Measurements from ENCODE around the gene CNTNAP2. TPM values are rescaled to one million over a fixed set of nuclear protein-coding genes. Genes with fewer than 3 reads are reported as not detected.

CNTNAP2 gene
- polyA plus RNA-seq, 4 donors = 22.5 to 28.4 (median 26.7) TPM

GRCh38 chr7:147857152-147858140 lies 1740.8 kb downstream of the CNTNAP2 start:
- no peak for DNase-seq (ENCODE audit: low read depth in 4 of 4, low spot score in 3 of 4)

GRCh38 chr7:147858421-147858820 lies 1741.8 kb downstream of the CNTNAP2 start:
- DNase-seq (ENCODE audit: low read depth in 4 of 4, low spot score in 3 of 4) = no peak

GRCh38 chr7:147859033-147859432 lies 1742.4 kb downstream of the CNTNAP2 start:
- DNase-seq (ENCODE audit: low read depth in 4 of 4, low spot score in 3 of 4) = no peak

GRCh38 chr7:147859486-147859885 lies 1742.9 kb downstream of the CNTNAP2 start:
- no peak for DNase-seq (ENCODE audit: low read depth in 4 of 4, low spot score in 3 of 4)

GRCh38 chr7:147861058-147861716 lies 1744.6 kb downstream of the CNTNAP2 start:
- DNase-seq (ENCODE audit: low read depth in 4 of 4, low spot score in 3 of 4) = no peak

GRCh38 chr7:147861945-147862344 lies 1745.3 kb downstream of the CNTNAP2 start:
- no peak for DNase-seq (ENCODE audit: low read depth in 4 of 4, low spot score in 3 of 4)

- DNase-seq (ENCODE audit: low read depth in 4 of 4, low spot score in 3 of 4) = no peak
Observed at GRCh38 chr7:147869456-147869855, 1752.9 kb downstream of the CNTNAP2 start.

- peak in 1 of 4 donors; percentile 0 for DNase-seq (ENCODE audit: low read depth in 4 of 4, low spot score in 3 of 4)
Observed at GRCh38 chr7:147878912-147879661, 1762.5 kb downstream of the CNTNAP2 start.

- no peak for DNase-seq (ENCODE audit: low read depth in 4 of 4, low spot score in 3 of 4)
Observed at GRCh38 chr7:147885869-147886268, 1769.3 kb downstream of the CNTNAP2 start.

- no peak for DNase-seq (ENCODE audit: low read depth in 4 of 4, low spot score in 3 of 4)
Observed at GRCh38 chr7:147894271-147894670, 1777.7 kb downstream of the CNTNAP2 start.

- no peak for DNase-seq (ENCODE audit: low read depth in 4 of 4, low spot score in 3 of 4)
Observed at GRCh38 chr7:147896121-147896520, 1779.5 kb downstream of the CNTNAP2 start.

GRCh38 chr7:147903536-147904218 lies 1787.1 kb downstream of the CNTNAP2 start:
- no peak for DNase-seq (ENCODE audit: low read depth in 4 of 4, low spot score in 3 of 4)

- DNase-seq (ENCODE audit: low read depth in 4 of 4, low spot score in 3 of 4) = no peak
Observed at GRCh38 chr7:147904219-147904576, 1787.6 kb downstream of the CNTNAP2 start.

GRCh38 chr7:147909431-147910148 lies 1793.0 kb downstream of the CNTNAP2 start:
- no peak for DNase-seq (ENCODE audit: low read depth in 4 of 4, low spot score in 3 of 4)

GRCh38 chr7:147911201-147911601 lies 1794.6 kb downstream of the CNTNAP2 start:
- peak in 2 of 4 donors; percentile 9 to 10 for DNase-seq (ENCODE audit: low read depth in 4 of 4, low spot score in 3 of 4)

GRCh38 chr7:147912291-147912690 lies 1795.7 kb downstream of the CNTNAP2 start:
- DNase-seq (ENCODE audit: low read depth in 4 of 4, low spot score in 3 of 4) = no peak

GRCh38 chr7:147912946-147913638 lies 1796.5 kb downstream of the CNTNAP2 start:
- no peak for DNase-seq (ENCODE audit: low read depth in 4 of 4, low spot score in 3 of 4)

- no peak for DNase-seq (ENCODE audit: low read depth in 4 of 4, low spot score in 3 of 4)
Observed at GRCh38 chr7:147915781-147916180, 1799.2 kb downstream of the CNTNAP2 start.

GRCh38 chr7:147916573-147916972 lies 1800.0 kb downstream of the CNTNAP2 start:
- no peak for DNase-seq (ENCODE audit: low read depth in 4 of 4, low spot score in 3 of 4)

Measured in right renal pelvis (tissue), 4 donors.